ENCODE data around the gene IL4R.
A peak's percentile ranks its signal among the peaks of the same experiment; 100 is the strongest.
"Not testable (repeated sequence)": the region's sequence is repeated elsewhere in the genome, so short reads cannot be mapped to it uniquely, and the experiment has no call there.

Gene IL4R

DNA sequence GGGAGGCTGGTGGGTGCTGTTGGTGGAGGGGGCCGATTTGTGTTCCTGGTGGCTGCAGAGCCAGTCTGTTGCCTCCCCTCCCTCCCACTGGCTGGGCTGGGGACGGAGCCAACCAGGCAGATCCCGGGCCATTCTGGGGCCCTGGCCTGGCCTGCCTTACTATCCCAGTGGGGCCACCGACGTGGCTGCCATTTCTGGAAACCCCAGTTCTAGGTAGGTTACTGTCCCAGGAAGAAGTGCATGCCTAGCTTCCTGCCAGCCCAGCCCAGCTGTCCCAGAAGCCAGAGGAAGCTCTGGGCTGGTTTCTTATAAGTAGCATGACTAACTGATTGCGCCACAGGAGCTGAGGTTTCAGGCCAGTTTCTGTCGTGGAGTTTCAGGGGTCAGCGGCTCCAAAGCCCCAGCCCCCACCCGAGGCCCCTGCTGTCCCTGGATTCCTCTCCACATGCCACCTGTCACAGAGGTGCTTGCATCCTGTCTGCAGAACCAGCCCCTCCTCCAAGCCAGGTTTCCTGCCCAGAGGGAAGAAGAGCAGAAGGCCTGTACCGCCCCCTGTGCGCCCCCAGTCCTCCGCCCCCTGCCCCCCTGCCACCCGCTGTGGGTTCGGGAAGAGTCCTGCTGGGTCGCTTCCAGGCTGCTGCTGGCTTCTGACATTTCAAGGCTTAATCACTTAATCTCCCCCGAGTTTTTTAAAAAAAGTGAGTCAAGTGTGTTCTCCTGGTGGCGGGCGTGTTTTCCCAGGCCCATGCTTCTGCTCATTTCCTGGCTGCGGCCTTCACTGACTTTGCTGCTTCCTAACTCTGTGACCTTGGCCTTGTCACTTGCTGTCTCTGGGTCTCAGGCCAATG, 13.2 kb downstream of the IL4R start:
- H3K36me3 ChIP-seq = no peaks in the 10 kb centered on the region
- no peak overlapping the region for H3K4me3 ChIP-seq
- peak overlapping the region; percentile 73 for H3K27ac ChIP-seq
- H3K27me3 ChIP-seq = no peaks in the 10 kb centered on the region
- 0 out of 2 replicates have a peak, but pooled peaks cover 6% of the 10 kb centered on the region for H4K20me1 ChIP-seq
- no peak overlapping the region for H3K9ac ChIP-seq
- H3K4me2 ChIP-seq = peak overlapping the region; percentile 75
- peak; percentile 53 for TF ChIP-seq Cebpa-rat (IDR thresholded peaks at IDR 0.05)
- H3K9me3 ChIP-seq = no peaks in the 10 kb centered on the region
- H3K4me1 ChIP-seq = peaks cover 37% of the 10 kb centered on the region

DNA sequence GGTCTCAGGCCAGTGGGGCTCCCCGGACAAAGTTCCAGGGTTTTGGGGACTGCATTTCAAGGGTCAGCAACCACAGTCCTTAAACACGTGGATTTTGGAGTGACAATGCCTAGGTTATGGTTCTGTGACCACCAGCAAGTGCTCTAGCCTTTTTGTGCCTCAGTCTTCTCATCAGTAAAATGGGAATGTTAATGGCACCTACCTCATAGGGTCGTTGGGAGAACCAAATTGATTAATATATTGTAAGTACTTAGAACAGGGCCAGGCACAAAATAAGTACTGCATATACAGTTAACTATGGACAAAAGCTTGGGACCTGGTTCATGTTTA, 13.8 kb downstream of the IL4R start:
- H3K9ac ChIP-seq = no peak overlapping the region
- H3K4me2 ChIP-seq = peak overlapping the region; percentile 75
- no peak overlapping the region for H3K4me3 ChIP-seq
- TF ChIP-seq Cebpa-rat (IDR thresholded peaks at IDR 0.05) = no peak
- no peaks in the 10 kb centered on the region for H3K27me3 ChIP-seq
- H3K9me3 ChIP-seq = no peaks in the 10 kb centered on the region
- 0 out of 2 replicates have a peak, but pooled peaks cover 6% of the 10 kb centered on the region for H4K20me1 ChIP-seq
- no peaks in the 10 kb centered on the region for H3K36me3 ChIP-seq
- H3K4me1 ChIP-seq = peaks cover 42% of the 10 kb centered on the region
- H3K27ac ChIP-seq = peak overlapping the region; percentile 48; the same call in 1 of the 2 replicates

DNA sequence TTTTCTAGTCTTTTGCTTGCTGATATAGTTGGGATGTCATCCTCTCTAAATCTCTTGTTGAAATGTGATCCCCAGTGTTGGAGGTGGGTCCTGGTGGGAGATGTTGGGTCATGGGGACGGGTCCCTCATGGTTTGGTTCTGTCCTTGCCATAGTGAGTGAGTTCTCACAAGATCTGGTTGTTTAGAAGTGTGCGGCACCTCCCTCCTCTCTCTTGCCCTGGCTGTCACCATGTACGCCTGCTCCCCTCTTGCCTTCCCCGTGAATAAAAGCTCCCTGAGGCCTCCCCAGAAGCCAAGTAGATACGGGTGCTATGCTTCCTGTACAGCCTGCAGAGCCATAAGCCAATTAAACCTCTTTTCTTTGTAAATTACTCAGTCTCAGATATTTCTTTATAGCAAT, 15.2 kb downstream of the IL4R start:
- Histone ChIP-seq H3K9ac (no peak overlapping the region), H3K4me3 (no peak overlapping the region), H4K20me1 (0 out of 2 replicates have a peak, but pooled peaks cover 6% of the 10 kb centered on the region), H3K4me2 (no peak overlapping the region), H3K27ac (no peak overlapping the region), H3K36me3 (peaks cover 7% of the 10 kb centered on the region), H3K4me1 (peaks cover 43% of the 10 kb centered on the region), H3K9me3 (no peaks in the 10 kb centered on the region), H3K27me3 (no peaks in the 10 kb centered on the region)
- no peak for TF ChIP-seq Cebpa-rat (IDR thresholded peaks at IDR 0.05)

DNA sequence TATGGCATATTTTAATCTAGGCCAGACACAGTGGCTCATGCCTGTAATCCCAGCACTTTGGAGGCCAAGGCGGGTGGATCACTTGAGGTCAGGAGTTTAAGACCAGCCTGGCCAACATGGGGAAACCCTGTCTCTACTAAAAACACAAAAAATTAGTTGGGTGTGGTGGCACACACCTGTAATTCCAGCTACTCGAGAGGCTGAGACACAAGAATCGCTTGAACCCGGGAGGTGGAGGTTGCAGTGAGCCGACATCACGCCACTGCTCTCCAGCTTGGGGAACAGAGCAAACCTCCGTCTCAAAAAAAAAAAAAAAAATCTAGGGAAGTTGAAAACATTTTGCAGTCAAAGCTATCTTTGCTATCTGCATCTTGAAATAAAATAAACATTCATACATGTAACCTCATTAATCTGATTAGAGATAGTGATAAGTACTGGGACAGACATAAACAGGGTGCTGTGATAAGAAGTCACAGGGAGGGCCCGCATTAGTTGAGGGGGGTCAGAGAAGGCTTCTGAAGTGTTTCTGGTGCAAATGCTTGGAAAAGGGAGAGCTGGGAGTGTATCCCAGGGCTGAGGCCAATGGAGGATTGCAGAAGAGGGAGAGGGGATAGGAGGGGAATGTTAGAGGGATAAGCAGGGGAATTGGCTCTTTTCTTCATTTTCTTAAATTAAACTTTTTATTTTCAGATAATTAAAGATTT, 15.8 kb downstream of the IL4R start:
- Histone ChIP-seq H3K4me1 (peaks cover 43% of the 10 kb centered on the region), H3K36me3 (peaks cover 12% of the 10 kb centered on the region)
- not testable (repeated sequence) for H3K9ac ChIP-seq, H3K4me3 ChIP-seq, H3K27ac ChIP-seq, H4K20me1 ChIP-seq, H3K9me3 ChIP-seq, H3K4me2 ChIP-seq, H3K27me3 ChIP-seq

DNA sequence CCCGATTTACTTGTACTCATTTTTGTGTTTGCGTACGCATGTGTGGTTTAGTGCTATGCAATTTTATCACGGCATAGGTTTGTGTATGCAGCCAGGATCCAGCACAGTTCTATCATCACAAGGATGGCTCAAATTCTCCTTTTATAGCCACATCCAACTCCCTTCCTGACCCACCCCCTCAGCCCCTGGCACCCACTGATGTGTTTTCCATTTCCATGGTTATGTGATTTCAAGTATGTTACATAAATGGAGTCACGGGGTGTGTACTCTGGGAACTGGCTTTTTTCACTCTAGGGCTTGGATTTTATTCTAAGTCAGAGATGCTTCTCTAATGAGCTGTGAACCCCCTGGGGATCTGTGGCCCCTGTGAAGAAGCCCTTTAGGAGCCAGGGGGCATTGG, 16.8 kb downstream of the IL4R start:
- H3K9ac ChIP-seq = no peak overlapping the region
- no peak overlapping the region for H3K27ac ChIP-seq
- H3K36me3 ChIP-seq = peaks cover 22% of the 10 kb centered on the region

DNA sequence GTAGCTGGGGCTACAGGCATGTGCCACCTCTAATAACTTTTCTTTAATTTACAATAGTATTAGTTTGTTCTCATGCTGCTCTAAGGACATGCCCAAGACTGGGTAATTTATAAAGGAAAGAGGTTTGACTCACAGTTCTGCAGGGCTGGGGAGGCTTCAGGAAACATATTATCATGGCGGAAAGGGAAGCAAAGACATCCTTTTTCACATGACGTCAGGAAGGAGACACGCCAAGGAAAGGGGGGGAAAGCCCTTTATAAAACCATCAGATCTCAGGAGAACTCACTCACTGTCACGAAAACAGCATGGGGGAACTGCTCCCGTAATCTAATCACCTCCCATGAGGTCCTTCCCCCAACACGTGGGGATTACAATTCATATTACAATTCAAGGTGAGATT, 18.3 kb downstream of the IL4R start:
- Histone ChIP-seq H3K4me2 (peak overlapping the region; percentile 30), H3K4me3 (no peak overlapping the region), H3K4me1 (peaks cover 33% of the 10 kb centered on the region), H3K9ac (no peak overlapping the region), H3K36me3 (peaks cover 23% of the 10 kb centered on the region), H3K27ac (no peak overlapping the region), H4K20me1 (no peaks in the 10 kb centered on the region), H3K9me3 (no peaks in the 10 kb centered on the region), H3K27me3 (no peaks in the 10 kb centered on the region)
- no peak for TF ChIP-seq Cebpa-rat (IDR thresholded peaks at IDR 0.05)

More for the DNA sequence above, 16.8 kb downstream of the IL4R start:
- peak overlapping the region; percentile 46 for H3K4me2 ChIP-seq
- H3K27me3 ChIP-seq = no peaks in the 10 kb centered on the region
- no peaks in the 10 kb centered on the region for H3K9me3 ChIP-seq
- peaks cover 43% of the 10 kb centered on the region for H3K4me1 ChIP-seq
- TF ChIP-seq Cebpa-rat (IDR thresholded peaks at IDR 0.05) = no peak
- no peak overlapping the region for H3K4me3 ChIP-seq
- H4K20me1 ChIP-seq = 0 out of 2 replicates have a peak, but pooled peaks cover 6% of the 10 kb centered on the region

DNA sequence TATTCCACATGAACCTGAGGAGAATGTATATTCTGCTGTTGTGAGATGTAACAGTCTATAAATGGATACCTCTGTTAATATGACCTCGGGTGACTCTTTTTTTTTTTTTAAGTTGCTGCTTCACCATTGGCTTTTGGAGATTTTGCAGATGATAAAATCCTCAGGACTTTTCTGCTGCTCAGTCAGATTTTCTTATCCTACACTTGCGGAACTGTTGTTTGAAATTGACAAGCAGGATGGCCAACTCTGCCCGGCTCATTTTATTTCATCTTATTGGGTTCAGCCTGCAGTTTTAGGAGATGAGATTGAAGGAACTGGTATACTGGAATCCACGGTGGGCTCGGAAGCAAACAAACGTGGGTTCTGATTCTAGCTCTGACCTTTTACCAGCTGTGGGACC, 19.3 kb downstream of the IL4R start:
- H3K4me2 ChIP-seq = no peak overlapping the region
- H3K27me3 ChIP-seq = no peaks in the 10 kb centered on the region
- no peaks in the 10 kb centered on the region for H4K20me1 ChIP-seq
- H3K9ac ChIP-seq = no peak overlapping the region
- H3K9me3 ChIP-seq = no peaks in the 10 kb centered on the region
- H3K4me1 ChIP-seq = peaks cover 26% of the 10 kb centered on the region
- no peak overlapping the region for H3K4me3 ChIP-seq
- H3K36me3 ChIP-seq = peaks cover 23% of the 10 kb centered on the region
- H3K27ac ChIP-seq = no peak overlapping the region
- TF ChIP-seq Cebpa-rat (IDR thresholded peaks at IDR 0.05) = no peak

DNA sequence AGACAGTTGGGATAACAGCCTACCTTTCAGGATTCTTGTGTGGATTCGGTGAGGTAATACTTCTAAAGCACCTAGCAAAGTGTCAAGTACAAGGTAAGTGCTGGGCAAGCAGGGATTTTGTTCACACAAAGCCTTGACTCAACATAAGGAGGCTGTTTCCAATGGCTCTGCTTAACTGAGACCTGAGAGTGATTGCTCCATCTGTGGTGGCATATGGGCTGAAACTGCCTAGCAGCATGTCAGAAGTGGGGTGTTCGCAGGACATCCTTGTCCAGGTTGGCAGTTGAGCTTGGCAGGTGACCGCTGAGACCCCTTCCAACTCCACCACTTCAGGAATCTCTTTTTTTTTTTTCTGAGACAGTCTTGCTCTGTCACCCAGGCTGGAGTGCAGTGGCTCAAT, 19.8 kb downstream of the IL4R start:
- Histone ChIP-seq H3K27ac (no peak overlapping the region), H3K36me3 (peaks cover 26% of the 10 kb centered on the region), H3K4me2 (no peak overlapping the region), H3K4me3 (no peak overlapping the region), H3K4me1 (peaks cover 26% of the 10 kb centered on the region), H3K27me3 (no peaks in the 10 kb centered on the region), H3K9ac (no peak overlapping the region), H4K20me1 (no peaks in the 10 kb centered on the region), H3K9me3 (no peaks in the 10 kb centered on the region)
- no peak for TF ChIP-seq Cebpa-rat (IDR thresholded peaks at IDR 0.05)

DNA sequence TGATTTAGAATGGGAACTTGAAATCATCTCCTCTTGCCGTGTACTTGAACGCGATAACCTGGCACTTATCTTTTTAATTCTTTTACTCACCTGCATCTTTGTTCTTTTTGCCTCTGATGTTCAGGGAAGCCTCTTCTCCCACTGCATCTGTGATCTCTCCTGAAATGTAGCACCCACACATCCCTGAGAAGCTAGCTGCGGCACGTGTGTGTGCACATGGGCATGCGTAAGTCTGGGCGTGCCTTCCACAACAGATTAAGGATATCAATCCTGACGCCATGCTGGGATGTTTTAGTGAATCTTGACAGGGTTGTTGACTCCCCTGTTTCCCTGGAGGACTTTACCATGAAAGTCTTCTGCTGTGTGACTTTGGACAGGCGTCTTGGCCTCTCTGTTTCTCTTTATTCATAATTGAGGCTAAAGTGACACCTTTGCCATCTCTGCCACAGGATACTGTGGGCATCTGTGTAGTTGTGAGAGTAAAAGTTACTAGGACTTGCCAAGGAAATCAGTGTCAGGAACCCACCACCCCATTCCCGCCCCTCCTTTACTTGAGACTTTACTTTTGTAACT, 20.5 kb downstream of the IL4R start:
- Histone ChIP-seq H3K27me3 (no peaks in the 10 kb centered on the region), H3K4me3 (no peak overlapping the region), H3K9ac (no peak overlapping the region), H3K36me3 (peaks cover 32% of the 10 kb centered on the region), H3K9me3 (no peaks in the 10 kb centered on the region), H3K4me1 (peaks cover 26% of the 10 kb centered on the region), H4K20me1 (no peaks in the 10 kb centered on the region), H3K27ac (no peak overlapping the region), H3K4me2 (no peak overlapping the region)
- no peak for TF ChIP-seq Cebpa-rat (IDR thresholded peaks at IDR 0.05)

DNA sequence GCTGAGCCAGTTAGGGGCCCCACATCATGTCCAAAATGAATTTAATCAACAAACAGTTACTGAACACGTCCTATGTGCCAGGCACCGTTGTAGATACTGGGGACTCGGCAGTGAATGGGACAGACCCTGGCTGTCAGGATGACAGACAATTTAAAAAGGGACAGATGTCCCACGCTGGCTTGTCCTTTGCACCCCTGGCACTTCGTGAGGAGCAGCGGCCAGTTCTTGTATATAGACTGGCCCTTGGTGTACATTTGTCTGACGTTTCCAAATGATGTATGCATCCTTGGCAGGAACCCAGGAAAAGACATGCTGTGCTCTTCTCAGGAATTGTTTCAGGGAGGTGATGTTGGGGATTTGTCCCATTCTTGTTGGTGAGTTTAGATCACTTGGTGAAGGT, 21.1 kb downstream of the IL4R start:
- Histone ChIP-seq H4K20me1 (no peaks in the 10 kb centered on the region), H3K27ac (no peak overlapping the region), H3K4me2 (no peak overlapping the region), H3K9ac (no peak overlapping the region), H3K27me3 (no peaks in the 10 kb centered on the region), H3K4me3 (no peak overlapping the region), H3K36me3 (peaks cover 36% of the 10 kb centered on the region), H3K4me1 (peaks cover 26% of the 10 kb centered on the region), H3K9me3 (no peaks in the 10 kb centered on the region)
- TF ChIP-seq Cebpa-rat (IDR thresholded peaks at IDR 0.05) = no peak

All from BLaER1 (cell line).